ACHN (cell line): Measurements from ENCODE around the gene NMT2.

Source experiments
- DNase-seq: peaks from one replicate; pipeline ENCODE4 v3.0.0-alpha.2; 2015
- in situ Hi-C: cut with HindIII; loops from 2 replicates; pipeline ENCODE4 v1.10.0; 2017; ENCODE audit warnings: low sequenced_read_pairs, low pct_ligation_motif_present, low pct_unique_long_range_greater_than_20kb

The NMT2 gene

DNA sequence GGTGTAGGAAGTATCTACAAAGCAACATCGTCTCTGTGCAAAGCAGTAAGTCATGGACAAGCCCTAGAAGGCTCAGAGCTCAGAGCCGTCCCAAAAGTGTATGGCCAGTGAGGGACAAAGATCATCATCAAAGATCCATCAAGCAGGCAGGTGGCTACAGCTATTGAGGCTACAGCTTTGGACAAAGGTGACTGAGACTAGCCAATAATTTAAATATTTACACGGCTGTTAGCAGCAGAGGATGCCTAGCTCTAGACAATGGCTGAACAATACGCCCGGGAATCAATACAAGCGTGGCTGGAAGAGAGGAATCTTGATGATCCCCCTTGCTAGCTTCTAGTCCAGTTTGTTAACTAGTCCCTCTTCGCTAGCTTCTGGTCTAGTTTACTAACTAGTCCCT is 17.9 kb downstream of the NMT2 start:
- DNase-seq = no peak
- in situ Hi-C loops = no loop called here

GRCh38 chr10:15149042-15149771 is 19.3 kb downstream of the NMT2 start:
- DNase-seq = no peak
- in situ Hi-C loops = no loop called here

DNA sequence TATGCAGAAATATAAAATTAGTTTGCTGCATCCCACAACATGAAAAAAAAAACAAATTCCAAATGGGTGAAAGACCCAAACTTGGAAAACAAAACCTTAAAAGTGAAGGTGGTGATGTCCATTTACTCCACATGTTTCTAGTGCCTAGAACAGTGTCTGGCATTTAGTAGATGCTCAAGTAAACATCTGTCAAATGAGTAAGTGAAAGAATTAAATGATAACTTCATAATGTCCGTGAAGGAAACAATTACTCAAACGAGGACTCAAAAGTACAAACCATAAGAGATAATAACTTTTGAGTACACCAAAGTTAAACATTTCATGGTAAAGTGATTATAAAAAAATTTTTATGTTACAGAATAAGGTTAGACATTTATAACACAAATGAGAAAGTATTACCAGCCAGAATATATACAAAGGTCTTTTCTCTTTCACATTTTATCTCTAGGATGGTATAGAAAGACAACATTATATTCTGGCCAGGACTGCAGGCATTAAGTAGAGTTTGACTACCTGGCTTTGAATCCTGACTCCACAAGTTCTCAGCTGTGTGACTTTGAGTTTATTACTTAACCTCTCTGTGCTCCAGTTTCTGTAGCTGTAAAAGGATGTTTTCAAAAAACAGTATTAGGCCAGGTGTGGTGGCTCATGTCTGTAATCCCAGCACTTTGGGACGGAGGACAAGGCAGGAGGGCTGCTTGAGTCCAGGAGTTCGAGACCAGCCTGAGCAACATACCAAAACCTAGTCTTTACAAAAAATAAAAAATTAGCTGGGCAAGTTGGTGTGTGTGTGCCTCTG is 20.7 kb downstream of the NMT2 start:
- in situ Hi-C loops = no loop called here

DNA sequence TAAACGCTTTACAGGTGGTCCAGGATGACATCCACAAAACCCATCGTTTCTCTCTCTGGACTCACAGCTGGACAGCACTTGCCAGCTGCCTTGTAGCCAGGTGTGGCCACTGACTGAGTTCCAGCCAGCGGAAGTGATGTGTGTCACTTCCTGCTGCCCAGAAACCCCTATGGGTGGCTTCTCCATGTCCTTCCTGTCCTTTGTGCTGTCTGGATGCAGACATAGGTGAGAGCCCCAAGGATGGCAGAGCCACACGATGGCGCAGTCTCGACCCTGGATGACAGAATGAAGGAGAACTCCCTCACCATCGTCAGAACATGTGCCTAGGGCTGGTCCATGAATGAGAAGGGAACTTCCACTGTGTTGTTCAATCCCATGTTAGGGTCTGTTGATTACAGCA is 22.1 kb downstream of the NMT2 start:
- in situ Hi-C loops = no loop called here
- no peak for DNase-seq

More for the DNA sequence above, 20.7 kb downstream of the NMT2 start:
- DNase-seq = no peak

- in situ Hi-C loops = no loop called here
- DNase-seq = no peak
Observed at GRCh38 chr10:15144788-15145187, 23.7 kb downstream of the NMT2 start.

- no peak for DNase-seq
- in situ Hi-C loops = no loop called here
Observed at GRCh38 chr10:15141136-15142054, 27.1 kb downstream of the NMT2 start.

- no peak for DNase-seq
- in situ Hi-C loops = no loop called here
Observed at GRCh38 chr10:15140698-15141097, 27.8 kb downstream of the NMT2 start.

DNA sequence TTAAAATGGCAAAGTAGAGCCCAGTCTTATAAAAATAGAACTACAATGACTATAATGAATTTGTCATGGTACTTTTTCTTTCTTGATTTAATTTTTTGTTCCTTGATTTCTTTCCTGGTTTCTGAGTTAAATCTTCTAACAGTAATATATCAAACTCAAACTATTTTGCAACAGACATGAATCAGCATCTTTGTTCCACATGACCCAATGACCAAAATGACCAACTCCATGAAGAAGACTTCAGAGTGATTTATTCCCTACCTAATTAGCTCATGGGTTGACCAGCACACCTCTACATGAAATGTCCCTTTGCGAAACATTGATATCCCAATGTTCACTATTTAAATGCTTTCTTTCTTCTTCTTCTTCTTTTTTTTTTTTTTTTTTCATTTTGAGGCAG is 30.9 kb downstream of the NMT2 start:
- in situ Hi-C loops = no loop called here
- DNase-seq = no peak

- DNase-seq = no peak
- in situ Hi-C loops = no loop called here
Observed at GRCh38 chr10:15137036-15137359, 31.5 kb downstream of the NMT2 start.

GRCh38 chr10:15136129-15137035 is 32.1 kb downstream of the NMT2 start:
- in situ Hi-C loops = no loop called here
- DNase-seq = no peak

GRCh38 chr10:15131330-15131729 is 37.2 kb downstream of the NMT2 start:
- in situ Hi-C loops = no loop called here
- DNase-seq = no peak

DNA sequence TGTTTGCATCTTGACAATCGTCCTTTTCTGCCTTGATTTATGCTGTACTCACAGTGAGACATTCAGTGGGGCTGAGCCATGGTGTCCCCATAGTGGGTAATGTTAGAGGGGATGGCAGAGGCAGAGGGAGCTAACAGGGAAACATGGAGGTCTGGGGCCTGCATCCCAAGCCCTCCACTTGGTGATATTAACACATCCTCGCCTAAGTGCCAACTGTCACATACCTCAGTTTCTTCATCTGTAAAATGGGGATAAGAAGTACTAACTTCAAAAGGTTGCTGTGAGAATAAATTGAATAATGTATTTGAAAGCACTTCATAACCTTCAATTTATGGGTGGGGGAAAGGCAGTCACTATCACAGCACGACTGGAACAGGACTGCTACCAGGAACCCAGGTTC is 43.6 kb downstream of the NMT2 start:
- in situ Hi-C loops = no loop called here

GRCh38 chr10:15124190-15124589 is 44.3 kb downstream of the NMT2 start:
- DNase-seq = no peak
- in situ Hi-C loops = no loop called here

More for the DNA sequence above, 43.6 kb downstream of the NMT2 start:
- DNase-seq = no peak

DNA sequence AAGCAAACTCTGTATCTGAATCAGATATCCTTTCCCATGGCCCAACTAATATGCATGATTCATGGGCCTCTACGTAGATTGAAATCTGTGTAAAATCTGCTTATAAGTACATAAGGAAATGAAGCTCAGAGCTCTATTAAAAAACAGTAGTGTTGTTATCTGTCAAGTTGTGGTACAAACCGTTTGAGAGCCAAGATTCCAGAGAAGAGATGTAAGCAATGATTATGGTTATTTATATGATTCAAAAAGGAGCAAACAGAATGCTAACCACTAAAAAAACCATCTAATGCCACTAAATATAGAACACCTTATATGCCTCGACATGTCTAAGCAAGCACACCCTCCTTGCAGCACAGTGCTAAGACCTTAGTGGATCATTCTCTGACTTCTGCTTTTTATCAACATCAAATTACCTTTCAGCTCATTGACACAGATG is 44.7 kb downstream of the NMT2 start:
- DNase-seq = no peak
- in situ Hi-C loops = no loop called here

DNA sequence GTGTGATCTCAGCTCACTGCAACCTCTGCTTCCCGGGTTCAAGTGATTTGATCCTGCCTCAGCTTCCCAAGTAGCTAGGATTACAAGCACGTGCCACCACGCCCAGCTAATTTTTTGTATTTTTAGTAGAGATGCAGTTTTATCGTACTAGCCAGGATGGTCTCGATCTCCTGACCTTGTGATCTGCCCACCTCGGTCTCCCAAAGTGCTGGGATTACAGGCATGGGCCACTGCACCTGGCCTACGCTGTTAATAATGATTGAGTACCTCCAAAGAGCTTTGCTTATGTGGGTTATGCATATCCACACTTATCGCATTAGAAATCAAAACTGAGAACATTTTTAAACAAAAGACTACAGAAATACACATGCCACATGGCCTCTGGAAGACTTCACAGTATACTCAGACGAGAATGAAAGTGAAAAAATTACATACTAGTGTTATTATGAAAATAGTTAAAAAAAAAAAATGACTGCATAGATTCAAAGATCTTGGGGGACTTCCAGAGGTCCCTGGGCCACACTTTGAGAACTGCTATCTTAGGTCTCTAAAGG is 45.9 kb downstream of the NMT2 start:
- no peak for DNase-seq
- in situ Hi-C loops = no loop called here

GRCh38 chr10:15121707-15122106 is 46.8 kb downstream of the NMT2 start:
- in situ Hi-C loops = no loop called here

DNA sequence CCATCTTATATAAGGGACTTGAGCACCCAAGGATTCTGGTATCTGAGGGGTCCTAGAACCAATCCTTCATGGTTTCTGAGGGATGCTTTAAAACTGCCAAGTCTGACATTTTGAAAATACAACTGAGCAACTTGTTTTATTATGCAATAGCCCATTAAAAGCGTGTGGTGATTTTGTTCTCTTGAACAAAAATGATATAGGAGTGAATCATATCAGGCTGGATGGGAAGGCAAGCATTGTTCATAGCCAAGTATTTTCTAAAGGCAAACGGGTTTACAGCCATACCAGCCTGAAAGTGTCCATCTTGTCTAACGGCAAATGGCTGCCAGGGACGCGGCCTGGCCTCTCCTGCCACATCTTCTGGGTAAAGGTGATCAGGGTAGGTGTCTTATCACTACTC is 48.0 kb downstream of the NMT2 start:
- no peak for DNase-seq
- in situ Hi-C loops = no loop called here

More at GRCh38 chr10:15121707-15122106, 46.8 kb downstream of the NMT2 start:
- no peak for DNase-seq

GRCh38 chr10:15118615-15119014 is 49.9 kb downstream of the NMT2 start:
- in situ Hi-C loops = no loop called here
- DNase-seq = no peak
